Measurements from ENCODE around the gene GOLGA6L24.
"Not testable (repeated sequence)": the region's sequence is repeated elsewhere in the genome, so short reads cannot be mapped to it uniquely, and the experiment has no call there.

DNA sequence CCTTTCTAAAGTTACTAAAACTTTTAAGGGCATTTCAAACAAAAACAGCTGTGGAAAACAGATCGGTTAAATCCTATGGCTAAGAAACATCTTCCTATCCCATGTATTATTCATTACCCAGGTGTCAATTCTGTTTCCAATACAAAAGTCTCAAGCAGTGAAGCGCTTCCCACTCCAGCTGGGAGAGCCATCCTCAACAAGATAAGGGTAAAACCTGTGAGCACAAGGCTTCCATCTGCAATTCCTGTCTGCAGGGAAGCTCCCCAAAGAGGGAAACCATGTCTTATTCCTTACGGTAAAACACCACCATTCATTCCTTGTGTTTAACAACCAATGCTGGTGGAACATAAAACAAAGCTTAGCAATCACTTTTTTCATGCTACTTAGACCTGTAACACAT, 39.1 kb downstream of the GOLGA6L24 start:
- not testable (repeated sequence) for TF ChIP-seq CTCF (IDR thresholded peaks at IDR 0.05; ENCODE audit: low read depth, low read length); EZH2phosphoT487 (IDR thresholded peaks at IDR 0.05; ENCODE audit: low read depth)

All from OCI-LY3 (cell line).